Uterus (tissue), 2 donors: ENCODE measurements around the gene EPHB3.

ENCODE experiments used
- POLR2A ChIP-seq, 2 donors: fragments of 450-650 bp; IDR thresholded peaks; one replicate each; pipeline ENCODE4 v1.6.1; 2016; ENCODE audit warnings: antibody characterized with exemption in 2 of 2, mild to moderate bottlenecking in 1 of 2, moderate library complexity in 1 of 2
- TF ChIP-seq, protein P1 (sequence below), 4 experiments: fragments of 200-600 bp in 2 of 4; fragments of 450-650 bp in 2 of 4; sonication (generic) in 2 of 4; IDR thresholded peaks; one replicate each; pipeline ENCODE4 v1.5.1; 2016 to 2019; ENCODE audit warnings: antibody characterized with exemption in 4 of 4, mild to moderate bottlenecking in 2 of 4, moderate library complexity in 1 of 4

DNA sequence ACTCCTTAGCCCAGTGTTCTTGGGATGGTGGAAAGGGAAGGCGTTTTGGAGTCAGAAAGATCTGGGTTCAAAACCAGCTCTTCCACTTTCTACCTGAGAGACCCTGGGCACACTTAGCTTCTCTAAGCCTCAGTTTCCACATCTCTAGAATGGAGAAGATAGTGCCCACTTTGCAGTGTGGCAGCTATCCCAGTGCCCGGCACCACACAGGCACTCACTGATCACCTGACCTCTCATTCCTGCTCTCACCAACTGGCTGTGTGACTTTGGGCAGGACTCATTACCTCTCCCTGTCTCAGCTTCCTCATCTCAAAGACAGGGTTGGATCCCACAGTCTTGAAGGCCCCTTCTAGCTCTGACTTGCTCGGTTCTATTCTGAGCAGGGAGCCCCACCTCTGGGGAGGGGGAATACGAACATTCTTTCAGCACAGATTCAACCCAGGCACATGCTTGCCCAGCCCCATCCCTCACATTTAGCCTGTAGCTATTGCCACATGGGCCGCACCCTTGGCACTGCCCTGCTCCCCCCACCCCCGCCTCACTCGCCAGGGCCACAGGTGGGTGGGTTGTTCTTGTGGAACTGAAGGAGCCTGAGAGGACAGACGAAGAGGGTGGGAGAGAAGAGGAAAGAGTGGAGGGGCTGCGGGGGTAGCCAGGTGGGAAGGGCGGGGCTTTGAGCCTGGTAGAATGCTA, 39.2 kb downstream of the EPHB3 start:
- TF ChIP-seq, protein P1, sequence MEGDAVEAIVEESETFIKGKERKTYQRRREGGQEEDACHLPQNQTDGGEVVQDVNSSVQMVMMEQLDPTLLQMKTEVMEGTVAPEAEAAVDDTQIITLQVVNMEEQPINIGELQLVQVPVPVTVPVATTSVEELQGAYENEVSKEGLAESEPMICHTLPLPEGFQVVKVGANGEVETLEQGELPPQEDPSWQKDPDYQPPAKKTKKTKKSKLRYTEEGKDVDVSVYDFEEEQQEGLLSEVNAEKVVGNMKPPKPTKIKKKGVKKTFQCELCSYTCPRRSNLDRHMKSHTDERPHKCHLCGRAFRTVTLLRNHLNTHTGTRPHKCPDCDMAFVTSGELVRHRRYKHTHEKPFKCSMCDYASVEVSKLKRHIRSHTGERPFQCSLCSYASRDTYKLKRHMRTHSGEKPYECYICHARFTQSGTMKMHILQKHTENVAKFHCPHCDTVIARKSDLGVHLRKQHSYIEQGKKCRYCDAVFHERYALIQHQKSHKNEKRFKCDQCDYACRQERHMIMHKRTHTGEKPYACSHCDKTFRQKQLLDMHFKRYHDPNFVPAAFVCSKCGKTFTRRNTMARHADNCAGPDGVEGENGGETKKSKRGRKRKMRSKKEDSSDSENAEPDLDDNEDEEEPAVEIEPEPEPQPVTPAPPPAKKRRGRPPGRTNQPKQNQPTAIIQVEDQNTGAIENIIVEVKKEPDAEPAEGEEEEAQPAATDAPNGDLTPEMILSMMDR (IDR thresholded peaks at IDR 0.05) = no peak
- no peak for TF ChIP-seq POLR2A (IDR thresholded peaks at IDR 0.05)
